HG03460 (cell line): ENCODE measurements around the gene SEC14L5.

Experiments
- ATAC-seq: cut with Tn5 transposase; IDR thresholded peaks from one replicate; pipeline ENCODE4 v1.9.1; 2021; ENCODE audit not compliant: unreplicated experiment

SEC14L5 gene

GRCh38 chr16:5008311-5008731 is 50.2 kb downstream of the SEC14L5 start:
- no peak for ATAC-seq

DNA sequence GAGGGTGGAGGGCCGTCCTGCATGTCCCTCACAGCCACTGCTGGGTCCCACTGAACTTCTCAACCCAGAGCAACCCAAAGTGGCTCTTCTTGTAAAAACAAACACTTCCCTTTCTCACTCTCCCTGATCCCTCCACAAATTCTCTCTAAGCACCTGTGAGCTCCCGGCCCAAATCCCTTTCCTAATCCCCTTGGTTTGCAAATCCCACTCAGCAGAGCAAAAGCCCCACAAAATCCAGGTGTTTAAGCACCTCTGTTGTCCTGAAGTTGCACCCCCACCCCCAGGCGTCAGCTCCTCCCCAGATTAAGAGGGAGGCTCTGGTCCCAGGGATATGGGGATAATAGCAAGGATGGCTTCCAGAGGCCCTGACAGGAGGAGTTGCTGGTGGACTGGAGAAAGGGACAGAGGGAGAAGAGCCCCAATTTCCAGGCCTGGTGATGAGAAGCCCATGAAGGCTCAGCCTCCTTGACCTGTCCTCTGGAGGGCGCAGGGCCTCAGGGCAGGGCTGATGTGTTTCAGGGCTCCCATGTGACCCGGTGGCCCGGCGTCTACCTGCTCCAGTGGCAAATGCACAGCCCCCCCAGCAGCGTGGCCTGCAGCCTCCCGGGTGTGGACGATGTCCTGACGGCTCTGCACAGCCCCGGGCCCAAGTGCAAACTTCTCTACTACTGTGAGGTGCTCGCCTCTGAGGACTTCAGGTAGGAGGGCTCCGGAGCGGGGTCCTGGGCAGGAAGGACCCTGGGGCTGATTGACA is 52.6 kb downstream of the SEC14L5 start:
- no peak for ATAC-seq

GRCh38 chr16:5011637-5012036 is 53.5 kb downstream of the SEC14L5 start:
- no peak for ATAC-seq

DNA sequence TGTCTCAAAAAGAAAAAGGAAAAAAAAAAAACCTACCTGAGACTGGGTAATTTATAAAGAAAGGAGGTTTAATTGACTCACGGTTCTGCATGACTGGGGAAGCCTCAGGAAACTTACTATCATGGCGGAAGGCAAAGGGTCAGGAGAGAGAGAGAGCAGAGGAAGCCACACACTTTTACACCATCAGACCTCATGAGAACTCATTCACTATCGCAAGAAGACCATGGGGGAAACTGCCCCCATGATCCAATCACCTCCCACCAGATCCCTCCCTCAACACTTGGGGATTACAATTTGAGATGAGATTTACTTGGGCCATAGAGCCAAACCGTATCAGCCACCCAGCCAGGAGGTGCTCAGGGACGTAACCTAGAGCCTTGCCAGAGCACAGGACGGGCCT is 54.8 kb downstream of the SEC14L5 start:
- no peak for ATAC-seq

- no peak for ATAC-seq
These were observed 57.2 kb downstream of the SEC14L5 start for GRCh38 chr16:5015351-5015750.

- ATAC-seq, result no peak
These were observed 57.8 kb downstream of the SEC14L5 start for GRCh38 chr16:5015887-5016286.

DNA sequence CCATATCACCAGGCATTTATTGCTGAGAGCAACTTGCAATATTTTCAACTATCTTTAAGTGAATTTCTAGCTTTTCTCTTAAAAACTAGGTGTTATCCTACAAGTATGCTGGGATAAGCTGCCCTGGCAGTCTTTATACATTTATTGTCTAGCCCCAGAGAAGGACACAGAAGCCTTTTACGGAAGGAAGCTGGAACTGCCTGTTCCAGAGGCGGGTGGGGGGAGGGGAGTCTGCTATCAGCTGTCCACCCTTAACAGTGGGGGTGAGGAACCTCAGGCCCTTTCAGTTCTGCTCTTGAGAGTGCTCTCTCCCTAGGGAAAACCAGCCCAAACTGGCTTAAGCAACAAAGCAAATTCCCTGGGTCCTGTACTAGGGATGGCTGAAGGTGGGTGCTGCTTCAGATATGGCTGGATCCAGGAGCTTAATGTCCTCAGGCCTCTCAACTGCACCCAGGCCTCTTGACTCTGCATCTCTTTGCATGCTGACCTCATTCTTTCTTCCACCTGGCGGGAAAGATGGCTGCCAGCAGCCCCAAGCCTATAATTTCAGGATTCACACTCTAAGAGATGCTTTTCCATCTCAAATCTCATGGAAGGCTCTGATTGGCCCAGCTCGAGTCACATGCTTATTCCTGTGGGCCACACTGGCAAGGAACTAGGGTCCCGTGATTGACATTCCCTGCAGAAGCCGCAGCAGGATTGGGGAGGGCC is 59.0 kb downstream of the SEC14L5 start:
- no peak for ATAC-seq

DNA sequence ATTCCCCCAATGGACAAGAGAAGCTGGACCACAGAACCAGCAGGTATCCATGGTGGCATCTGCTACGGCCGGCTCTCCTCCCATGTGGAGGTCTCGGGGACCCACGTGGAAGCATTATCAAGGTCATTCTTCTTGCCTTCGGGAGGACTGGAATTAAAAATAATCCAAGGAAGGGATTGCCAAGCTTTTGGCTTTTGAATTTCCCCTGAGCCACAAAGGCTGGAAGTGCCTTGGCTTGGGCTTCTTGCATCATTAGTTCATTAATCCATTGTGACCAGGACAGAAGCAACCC is 59.5 kb downstream of the SEC14L5 start:
- ATAC-seq, result no peak

DNA sequence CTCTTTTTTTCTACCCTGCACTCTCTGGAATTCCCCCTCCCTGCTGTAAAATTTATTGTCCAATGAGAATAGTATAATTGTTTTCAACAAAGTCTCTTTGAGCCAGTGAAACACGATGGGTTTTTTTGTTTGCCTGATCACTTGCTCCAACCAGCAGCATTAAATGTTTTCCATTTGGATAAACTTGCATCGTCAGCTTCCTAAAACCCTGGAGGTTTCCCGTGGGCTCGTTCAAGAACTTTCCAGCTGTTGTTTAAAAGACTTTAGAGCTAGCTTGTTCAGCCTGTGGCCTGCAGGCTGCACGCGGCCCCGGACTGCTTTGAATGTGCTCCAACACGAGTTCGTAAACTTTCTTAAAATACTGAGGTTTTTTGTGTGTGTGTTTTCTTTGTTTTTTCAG is 60.7 kb downstream of the SEC14L5 start:
- ATAC-seq, result no peak

- no peak for ATAC-seq
These were observed 61.6 kb downstream of the SEC14L5 start for GRCh38 chr16:5019775-5020174.

DNA sequence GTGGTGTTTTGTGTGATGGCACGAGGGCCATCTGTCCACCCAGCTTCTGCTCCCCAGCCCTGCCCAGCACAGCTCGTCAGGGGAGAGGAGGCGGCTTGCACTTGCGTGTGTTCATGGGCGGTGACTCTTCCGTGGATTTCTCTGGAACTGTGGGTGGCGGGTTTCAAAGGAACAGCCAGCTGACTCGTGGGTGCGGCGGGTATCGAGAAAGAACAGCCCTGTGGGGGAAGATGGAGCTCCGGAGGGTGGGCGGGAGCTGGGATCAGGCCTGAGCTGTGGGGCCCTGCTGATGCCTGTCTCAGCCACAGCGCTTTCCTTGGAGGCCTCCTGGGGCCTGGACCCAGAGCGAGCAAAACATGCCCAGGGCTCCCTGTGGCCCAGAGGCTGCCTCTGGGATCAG is 62.4 kb downstream of the SEC14L5 start:
- ATAC-seq, result no peak

- no peak for ATAC-seq
These were observed 64.4 kb downstream of the SEC14L5 start for GRCh38 chr16:5022521-5022920.

DNA sequence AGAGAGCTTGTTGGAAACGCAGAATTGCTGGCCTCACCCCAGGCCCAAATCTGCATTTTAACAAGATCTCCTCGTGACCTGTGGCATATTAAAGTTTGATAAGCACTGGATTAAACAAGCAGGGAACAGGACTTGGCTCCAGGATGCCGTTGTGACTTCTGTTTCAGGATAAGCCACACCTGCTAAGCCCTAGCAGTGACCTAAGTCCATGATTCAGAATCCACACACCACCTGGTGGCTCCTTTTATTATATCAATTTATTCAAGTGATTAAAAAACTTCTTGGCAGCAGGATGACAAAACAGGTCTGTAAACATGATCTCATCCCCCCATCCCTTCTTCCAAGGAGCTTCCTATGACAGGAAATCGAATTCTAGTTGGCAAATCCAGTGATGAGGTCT is 66.5 kb downstream of the SEC14L5 start:
- no peak for ATAC-seq

- no peak for ATAC-seq
These were observed 67.1 kb downstream of the SEC14L5 start for GRCh38 chr16:5025171-5025632.

GRCh38 chr16:5026664-5027063 is 68.5 kb downstream of the SEC14L5 start:
- no peak for ATAC-seq

DNA sequence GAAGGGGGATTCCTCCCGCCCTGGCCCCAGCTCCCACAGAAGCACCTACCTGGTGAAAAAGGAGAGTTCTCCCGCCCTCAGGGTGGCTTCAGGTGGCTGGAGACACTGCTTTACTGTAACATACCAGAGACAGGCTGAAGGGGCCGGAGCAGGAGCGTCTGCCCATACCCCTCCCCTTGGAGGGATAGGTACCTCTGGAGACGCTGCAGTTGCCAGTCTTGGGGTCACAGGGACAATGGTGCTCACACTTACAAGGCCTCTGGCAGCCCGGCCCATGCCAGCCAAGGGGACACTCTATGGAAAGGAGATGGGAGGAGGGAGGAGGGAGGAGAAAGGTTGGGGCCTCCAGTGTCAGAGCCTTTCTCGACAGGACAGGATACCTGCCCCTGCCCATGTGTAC is 69.0 kb downstream of the SEC14L5 start:
- no peak for ATAC-seq

DNA sequence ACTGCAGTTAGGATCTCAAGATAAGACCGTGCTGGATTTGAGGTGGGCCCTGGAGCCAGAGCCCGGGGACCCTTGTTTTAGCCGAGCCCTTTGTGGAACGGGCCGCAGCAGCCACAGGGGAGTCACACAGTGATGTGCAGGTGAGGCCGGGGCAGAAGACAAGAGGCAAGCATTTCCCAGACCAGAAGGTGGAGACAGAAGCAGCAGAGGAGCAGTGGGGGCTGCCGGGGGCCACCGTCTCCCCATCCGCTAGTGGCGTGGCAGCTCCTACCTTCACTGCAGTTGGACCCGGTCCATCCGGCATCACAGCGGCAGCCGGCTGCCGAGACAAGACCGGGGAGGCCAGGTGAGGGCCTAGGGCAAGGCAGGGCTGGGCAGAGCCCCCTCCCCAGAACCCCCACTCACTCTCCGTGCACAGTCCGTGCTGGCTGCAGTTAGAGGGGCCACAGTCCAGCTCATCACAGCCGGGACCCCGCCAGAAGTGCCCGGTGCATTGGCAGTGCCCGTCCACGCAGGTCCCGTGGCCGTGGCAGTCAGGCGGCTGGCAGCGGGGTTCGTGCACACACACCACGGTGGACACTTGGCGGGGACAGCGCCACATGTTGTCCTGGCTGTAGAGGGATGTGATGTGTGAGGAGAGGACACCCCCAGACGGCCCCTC is 69.6 kb downstream of the SEC14L5 start:
- no peak for ATAC-seq

- no peak for ATAC-seq
These were observed 70.9 kb downstream of the SEC14L5 start for GRCh38 chr16:5028950-5029475.

DNA sequence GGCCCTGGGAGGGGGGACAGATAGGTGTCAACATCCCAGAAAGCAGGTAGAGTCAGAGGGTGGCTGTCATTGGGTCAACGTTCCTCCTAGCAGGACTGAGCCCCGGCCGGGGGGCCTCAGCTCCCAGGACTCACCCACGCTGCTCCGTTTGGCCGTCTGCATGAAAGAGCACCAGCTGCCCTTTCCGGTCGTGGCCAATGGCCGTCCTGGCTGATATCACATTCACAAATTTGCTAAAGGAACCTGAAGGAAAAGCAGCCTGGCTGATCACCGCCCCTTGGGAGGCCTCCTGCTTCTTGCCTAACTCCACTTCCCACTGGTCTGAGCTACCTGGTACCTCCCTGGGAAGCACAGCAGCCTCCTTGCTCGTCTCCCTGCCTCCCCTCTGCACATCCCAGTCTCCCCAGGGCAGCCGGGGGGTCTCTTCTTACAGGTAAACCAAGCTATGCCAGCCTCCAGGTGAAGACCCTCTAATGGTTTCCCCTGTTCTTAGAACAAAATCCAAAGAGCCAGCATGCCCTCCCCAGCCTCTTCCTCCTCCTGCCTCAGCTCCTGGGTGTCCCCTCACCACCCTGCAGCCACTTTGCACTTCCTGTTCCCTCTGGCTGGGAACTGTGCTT is 72.2 kb downstream of the SEC14L5 start:
- no peak for ATAC-seq

DNA sequence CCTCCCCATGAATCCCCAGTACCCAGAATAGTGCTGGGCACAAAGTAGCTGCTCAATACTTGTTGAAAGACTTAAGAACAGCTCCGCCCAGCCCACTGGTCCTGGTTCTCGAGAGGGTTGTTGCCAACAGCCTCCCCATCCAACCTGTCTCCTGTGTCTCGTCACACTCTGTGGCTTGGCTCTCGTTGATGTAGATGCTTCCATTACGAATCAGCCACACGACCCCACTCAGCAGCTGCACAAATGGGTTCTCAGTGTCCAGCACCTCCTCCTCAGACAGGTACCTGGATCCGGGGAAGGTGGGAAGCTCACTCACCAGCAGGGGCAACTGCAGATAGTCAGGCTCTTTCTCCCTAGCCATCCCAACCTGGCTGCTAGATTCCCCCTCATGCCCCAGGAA is 73.5 kb downstream of the SEC14L5 start:
- no peak for ATAC-seq

GRCh38 chr16:5032748-5033167 is 74.6 kb downstream of the SEC14L5 start:
- peak; percentile 4 for ATAC-seq
